ENCODE results near the gene OR3A3.

The OR3A3 gene

GRCh38 chr17:3469529-3469928 lies 58.4 kb downstream of the OR3A3 start:
- no peak for DNase-seq
- no peaks in the 10 kb centered on the region for H3K27me3 ChIP-seq (ENCODE audit: insufficient read depth, low read depth, severe bottlenecking)
- no peaks in the 10 kb centered on the region for H3K9me3 ChIP-seq (ENCODE audit: severe bottlenecking)
- no peak overlapping the region for H3K27ac ChIP-seq
- no peaks in the 10 kb centered on the region for H3K36me3 ChIP-seq
- no peak overlapping the region for H3K4me3 ChIP-seq (ENCODE audit: low read depth, low read length)
- TF ChIP-seq, protein P1, sequence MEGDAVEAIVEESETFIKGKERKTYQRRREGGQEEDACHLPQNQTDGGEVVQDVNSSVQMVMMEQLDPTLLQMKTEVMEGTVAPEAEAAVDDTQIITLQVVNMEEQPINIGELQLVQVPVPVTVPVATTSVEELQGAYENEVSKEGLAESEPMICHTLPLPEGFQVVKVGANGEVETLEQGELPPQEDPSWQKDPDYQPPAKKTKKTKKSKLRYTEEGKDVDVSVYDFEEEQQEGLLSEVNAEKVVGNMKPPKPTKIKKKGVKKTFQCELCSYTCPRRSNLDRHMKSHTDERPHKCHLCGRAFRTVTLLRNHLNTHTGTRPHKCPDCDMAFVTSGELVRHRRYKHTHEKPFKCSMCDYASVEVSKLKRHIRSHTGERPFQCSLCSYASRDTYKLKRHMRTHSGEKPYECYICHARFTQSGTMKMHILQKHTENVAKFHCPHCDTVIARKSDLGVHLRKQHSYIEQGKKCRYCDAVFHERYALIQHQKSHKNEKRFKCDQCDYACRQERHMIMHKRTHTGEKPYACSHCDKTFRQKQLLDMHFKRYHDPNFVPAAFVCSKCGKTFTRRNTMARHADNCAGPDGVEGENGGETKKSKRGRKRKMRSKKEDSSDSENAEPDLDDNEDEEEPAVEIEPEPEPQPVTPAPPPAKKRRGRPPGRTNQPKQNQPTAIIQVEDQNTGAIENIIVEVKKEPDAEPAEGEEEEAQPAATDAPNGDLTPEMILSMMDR (IDR thresholded peaks at IDR 0.05; ENCODE audit: low read depth, low read length) = no peak

- Histone ChIP-seq H3K27ac (no peak within 1 kb of the TSS), H3K27me3 (ENCODE audit: insufficient read depth, low read depth, severe bottlenecking) (no peaks in the 10 kb centered on the region), H3K9me3 (ENCODE audit: severe bottlenecking) (no peaks in the 10 kb centered on the region), H3K4me3 (ENCODE audit: low read depth, low read length) (no peak within 1 kb of the TSS), H3K36me3 (no peaks in the 10 kb centered on the region)
- TF ChIP-seq, protein P1 (IDR thresholded peaks at IDR 0.05; ENCODE audit: low read depth, low read length) = no peak
- DNase-seq = no peak
These were observed 60.4 kb downstream of the OR3A3 start, which contains the start of gene SPATA22 for GRCh38 chr17:3471599-3471998. Gene SPATA22, minus strand, starts transcription at chr17:3471819. Its CDS starts 2,494 bp downstream, at chr17:3469325.

DNA sequence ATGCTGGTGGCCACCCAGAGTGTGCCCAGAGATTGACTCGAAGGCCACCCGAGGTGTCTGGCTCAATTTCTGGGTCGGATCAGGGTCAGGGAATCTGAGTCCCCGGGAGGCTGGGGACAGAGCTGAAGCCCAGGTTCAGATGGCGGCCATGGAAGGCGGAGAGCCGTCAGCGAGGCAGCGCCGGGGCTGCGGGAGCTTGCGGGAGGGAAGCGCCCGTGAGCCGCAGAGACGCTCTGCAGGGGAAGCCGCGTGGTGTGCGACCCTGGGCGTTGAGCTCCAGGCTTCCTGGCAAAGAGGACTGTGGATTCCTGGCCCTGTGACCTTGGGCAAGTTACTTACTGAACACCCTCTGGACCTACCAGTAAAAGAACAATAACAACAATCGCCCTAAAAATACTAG lies 61.0 kb downstream of the OR3A3 start:
- DNase-seq = no peak
- TF ChIP-seq, protein P1 (IDR thresholded peaks at IDR 0.05; ENCODE audit: low read depth, low read length) = no peak
- no peaks in the 10 kb centered on the region for H3K36me3 ChIP-seq
- H3K27ac ChIP-seq = no peak overlapping the region
- H3K27me3 ChIP-seq (ENCODE audit: insufficient read depth, low read depth, severe bottlenecking) = no peaks in the 10 kb centered on the region
- H3K9me3 ChIP-seq (ENCODE audit: severe bottlenecking) = no peaks in the 10 kb centered on the region
- no peak overlapping the region for H3K4me3 ChIP-seq (ENCODE audit: low read depth, low read length)

All from WERI-Rb-1 (cell line).